WTC11 (cell line): ENCODE data around the gene SELENON. TPM values are rescaled to one million over a fixed set of nuclear protein-coding genes. Genes with fewer than 3 reads are reported as not detected.

Experiments
- ATAC-seq: fragments of 200-7000 bp; cut with Tn5 transposase; 2 replicates; pipeline ENCODE4 v1.10.0; 2021; ENCODE audit warnings: mild to moderate bottlenecking, moderate library complexity
- CTCF ChIA-PET: fragments of 300-600 bp; sonication (Branson Sonifier 250); formaldehyde crosslinking; loops from one replicate; lab custom pipeline; 2021; ENCODE audit warnings: antibody characterized with exemption; lab: Charles Lee
- POLR2A ChIA-PET: fragments of 350-600 bp; sonication (Branson Sonifier 250); formaldehyde crosslinking; loops from one replicate; lab custom pipeline; 2021; ENCODE audit warnings: antibody characterized with exemption; lab: Charles Lee
- DNase-seq: peaks from one replicate; pipeline ENCODE4 v3.0.0; 2021; ENCODE audit warnings: low spot score
- H3K27ac Mint-ChIP-seq: 2 replicates; pipeline ENCODE4 v1.8.0; 2021; ENCODE audit warnings: mixed read lengths
- H3K27me3 Mint-ChIP-seq: 2 replicates; pipeline ENCODE4 v1.8.0; 2021; ENCODE audit warnings: low read depth, mild to moderate bottlenecking, moderate library complexity, mixed read lengths
- H3K36me3 Mint-ChIP-seq: 2 replicates; pipeline ENCODE4 v1.8.0; 2021; ENCODE audit warnings: mixed read lengths
- H3K4me1 Mint-ChIP-seq: 2 replicates; pipeline ENCODE4 v1.8.0; 2022; ENCODE audit warnings: mixed read lengths
- H3K4me3 Mint-ChIP-seq: 2 replicates; pipeline ENCODE4 v1.8.0; 2021; ENCODE audit warnings: mild to moderate bottlenecking, moderate library complexity, mixed read lengths
- H3K9me3 Mint-ChIP-seq: 2 replicates; pipeline ENCODE4 v1.8.0; 2021; ENCODE audit warnings: mixed read lengths
- CBFB ChIP-seq: sonication (generic); formaldehyde crosslinking; IDR thresholded peaks from 2 replicates; pipeline ENCODE4 v1.8.1; 2022; ENCODE audit warnings: mild to moderate bottlenecking, low read depth, missing genetic modification reagents
- ESRRA ChIP-seq: sonication (generic); formaldehyde crosslinking; IDR thresholded peaks from 2 replicates; pipeline ENCODE4 v1.8.1; 2022; ENCODE audit warnings: mild to moderate bottlenecking, missing genetic modification reagents, borderline replicate concordance
- FOXJ3 ChIP-seq: sonication (generic); formaldehyde crosslinking; IDR thresholded peaks from 2 replicates; pipeline ENCODE4 v1.9.0; 2021; ENCODE audit warnings: missing genetic modification reagents, mild to moderate bottlenecking, borderline replicate concordance
- FOXP1 ChIP-seq: sonication (generic); formaldehyde crosslinking; IDR thresholded peaks from 2 replicates; pipeline ENCODE4 v1.8.0; 2022; ENCODE audit warnings: missing genetic modification reagents, mild to moderate bottlenecking, moderate library complexity, borderline replicate concordance
- MXD4 ChIP-seq: fragments of 250-450 bp; sonication (Bioruptor Pico); IDR thresholded peaks from 2 replicates; pipeline ENCODE4 v1.8.0; 2021; ENCODE audit warnings: mild to moderate bottlenecking, moderate library complexity, borderline replicate concordance
- NR1H2 ChIP-seq: sonication (generic); formaldehyde crosslinking; IDR thresholded peaks from 2 replicates; pipeline ENCODE4 v1.9.0; 2021; ENCODE audit warnings: mild to moderate bottlenecking, moderate library complexity, missing genetic modification reagents
- OVOL2 ChIP-seq: fragments of 250-450 bp; sonication (Bioruptor Pico); IDR thresholded peaks from 2 replicates; pipeline ENCODE4 v1.9.0; 2021; ENCODE audit warnings: mild to moderate bottlenecking, borderline replicate concordance
- RELA ChIP-seq: sonication (generic); formaldehyde crosslinking; IDR thresholded peaks from 2 replicates; pipeline ENCODE4 v1.8.1; 2022; ENCODE audit warnings: missing genetic modification reagents, mild to moderate bottlenecking, borderline replicate concordance
- RORB ChIP-seq: fragments of 250-450 bp; sonication (Bioruptor Pico); IDR thresholded peaks from 2 replicates; pipeline ENCODE4 v1.9.0; 2021; ENCODE audit warnings: mild to moderate bottlenecking
- TCF7 ChIP-seq: sonication (generic); formaldehyde crosslinking; IDR thresholded peaks from 2 replicates; pipeline ENCODE4 v1.8.0; 2022; ENCODE audit warnings: mild to moderate bottlenecking, low read depth, missing genetic modification reagents, moderate library complexity
- ZBTB21 ChIP-seq: sonication (generic); formaldehyde crosslinking; IDR thresholded peaks from 2 replicates; pipeline ENCODE4 v1.8.1; 2023; ENCODE audit warnings: mild to moderate bottlenecking, missing genetic modification reagents, borderline replicate concordance
- ZNF138 ChIP-seq: sonication (generic); formaldehyde crosslinking; conservative IDR thresholded peaks from 2 replicates; pipeline ENCODE4 v1.8.1; 2022; ENCODE audit warnings: mild to moderate bottlenecking, moderate library complexity, missing genetic modification reagents
- ZNF219 ChIP-seq: sonication (generic); formaldehyde crosslinking; IDR thresholded peaks from 2 replicates; pipeline ENCODE4 v1.8.0; 2023; ENCODE audit warnings: missing genetic modification reagents, mild to moderate bottlenecking, borderline replicate concordance
- ZNF232 ChIP-seq: sonication (generic); formaldehyde crosslinking; IDR thresholded peaks from 2 replicates; pipeline ENCODE4 v1.8.0; 2022; ENCODE audit warnings: mild to moderate bottlenecking, missing genetic modification reagents
- ZNF423 ChIP-seq: fragments of 250-450 bp; sonication (Bioruptor Pico); IDR thresholded peaks from 2 replicates; pipeline ENCODE4 v2.1.2; 2022; ENCODE audit warnings: mild to moderate bottlenecking, moderate library complexity
- ZNF671 ChIP-seq: fragments of 250-450 bp; sonication (Bioruptor Pico); IDR thresholded peaks from 2 replicates; pipeline ENCODE4 v1.8.0; 2021; ENCODE audit warnings: mild to moderate bottlenecking
- total RNA-seq: library from RNA; stranded (reverse); gene quantifications from 3 replicates; pipeline ENCODE4 v1.2.3, GENCODE V29; 2021
- TF ChIP-seq, protein P1 (sequence below): fragments of 250-450 bp; sonication (Bioruptor Pico); conservative IDR thresholded peaks from 2 replicates; pipeline ENCODE4 v1.9.0; 2021; ENCODE audit warnings: mild to moderate bottlenecking
- TF ChIP-seq, protein P2 (sequence below): sonication (generic); formaldehyde crosslinking; IDR thresholded peaks from 2 replicates; pipeline ENCODE4 v1.8.1; 2022; ENCODE audit warnings: missing genetic modification reagents, borderline replicate concordance
- TF ChIP-seq, protein P3 (sequence below): sonication (generic); formaldehyde crosslinking; IDR thresholded peaks from 2 replicates; pipeline ENCODE4 v1.8.1; 2023; ENCODE audit warnings: mild to moderate bottlenecking, missing genetic modification reagents
- TF ChIP-seq, protein P4 (sequence below): sonication (generic); formaldehyde crosslinking; IDR thresholded peaks from 2 replicates; pipeline ENCODE4 v1.8.0; 2022; ENCODE audit warnings: mild to moderate bottlenecking, missing genetic modification reagents

The SELENON gene
- total RNA-seq, 1 experiment from 2014 or later = 80.2 TPM

DNA sequence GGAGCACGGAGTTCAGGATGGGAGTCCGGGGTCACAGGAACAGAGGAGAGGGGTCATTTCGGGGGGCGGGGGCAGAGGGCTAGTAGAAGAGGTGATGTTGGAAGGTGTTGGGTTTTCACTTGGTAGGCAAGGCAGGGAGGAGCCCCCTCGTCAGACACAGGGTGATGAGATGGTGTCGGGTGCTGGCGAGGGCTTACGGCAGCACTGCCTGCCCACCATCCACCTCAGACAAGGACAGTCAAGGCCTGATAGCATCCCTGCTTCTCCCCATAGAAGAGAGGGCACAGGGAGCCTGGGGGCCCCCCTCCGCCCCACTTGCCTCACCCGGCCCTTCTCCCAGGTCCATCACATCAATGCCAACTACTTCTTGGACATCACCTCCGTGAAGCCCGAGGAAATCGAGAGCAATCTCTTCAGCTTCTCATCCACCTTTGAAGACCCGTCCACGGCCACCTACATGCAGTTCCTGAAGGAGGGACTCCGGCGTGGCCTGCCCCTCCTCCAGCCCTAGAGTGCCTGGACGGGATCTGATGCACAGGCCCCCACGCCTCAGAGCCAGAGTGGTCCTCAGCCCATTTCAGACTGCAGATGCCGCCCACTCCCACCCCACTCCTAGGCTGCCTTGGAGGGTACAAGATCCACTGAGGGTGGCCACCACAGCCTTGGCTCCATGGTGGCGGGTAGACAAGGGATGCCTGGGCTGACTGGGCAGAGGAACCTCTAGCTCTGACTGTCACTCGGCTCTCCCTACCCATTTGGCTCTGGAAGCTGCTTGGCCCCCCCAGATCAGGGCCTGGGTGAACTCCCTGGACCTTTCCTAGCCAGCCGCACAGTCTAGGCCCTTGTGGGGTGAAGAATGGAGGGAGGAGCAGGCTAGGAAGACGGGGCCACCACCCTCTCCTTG is 15.5 kb downstream of the SELENON start (continued):
- TF ChIP-seq, protein P1, sequence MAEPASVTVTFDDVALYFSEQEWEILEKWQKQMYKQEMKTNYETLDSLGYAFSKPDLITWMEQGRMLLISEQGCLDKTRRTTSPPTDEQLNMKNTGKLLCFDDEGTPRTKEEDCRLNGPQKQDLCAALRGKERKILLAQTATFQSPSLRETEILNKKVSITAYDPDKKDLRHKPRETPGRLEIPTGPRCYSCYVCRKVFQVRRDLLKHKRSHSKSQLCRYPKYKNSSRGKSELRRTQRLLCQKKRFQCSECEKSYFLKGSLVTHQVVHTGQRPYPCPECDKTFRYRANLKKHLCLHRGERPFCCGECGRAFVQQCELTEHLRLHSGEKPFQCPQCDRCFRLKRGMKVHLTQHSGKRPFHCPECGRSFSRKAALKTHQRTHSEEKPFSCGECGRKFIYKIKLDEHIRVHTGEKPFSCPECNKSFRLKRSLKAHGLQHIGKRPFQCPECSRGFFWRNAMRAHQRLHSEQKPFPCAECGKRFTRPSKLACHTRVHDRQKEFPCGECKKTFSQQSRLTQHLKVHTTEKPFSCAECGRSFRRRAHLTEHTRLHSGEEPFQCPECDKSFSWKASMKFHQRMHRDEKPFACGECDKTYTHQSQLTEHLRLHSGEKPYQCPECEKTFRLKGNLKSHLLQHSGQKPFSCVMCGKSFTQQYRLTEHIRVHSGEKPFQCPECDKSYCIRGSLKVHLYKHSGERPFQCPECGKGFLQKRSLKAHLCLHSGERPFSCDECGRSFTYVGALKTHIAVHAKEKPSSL (CRISPR knock-in tag) = no peak
- TF ChIP-seq NR1H2 (CRISPR knock-in tag) (no peak), RORB (no peak), OVOL2 (CRISPR knock-in tag) (no peak)

DNA sequence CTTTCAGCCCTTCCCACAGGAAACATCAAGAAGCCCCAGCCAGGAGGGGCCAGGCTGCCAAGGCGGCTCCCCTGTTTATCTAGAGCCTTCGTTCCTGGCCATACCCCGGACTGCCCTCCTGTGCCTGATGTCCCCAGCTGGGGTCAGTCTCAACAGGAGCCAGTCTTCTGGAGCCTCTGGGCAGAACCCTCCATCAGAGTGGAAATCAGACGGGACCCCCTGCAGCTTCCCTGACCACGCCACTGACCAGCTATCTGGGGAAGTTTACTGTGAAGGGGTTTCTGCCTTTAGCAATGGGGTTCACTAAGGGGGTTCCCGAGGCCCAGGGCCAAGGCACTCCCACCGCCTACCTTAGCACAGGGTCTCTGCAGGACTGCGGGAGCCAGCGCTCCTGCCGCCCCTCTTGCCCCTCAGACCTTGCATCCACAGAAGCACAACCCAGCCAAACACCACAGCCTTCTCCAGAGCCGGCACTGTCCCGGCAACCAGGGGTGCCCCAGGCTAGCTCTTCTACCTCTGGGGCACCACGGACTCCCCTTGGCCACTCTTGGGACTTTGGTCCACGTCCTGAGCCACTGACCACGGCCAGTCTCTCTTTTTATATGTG is 16.2 kb downstream of the SELENON start:
- H3K27me3 Mint-ChIP-seq = peaks cover 6% of the 10 kb centered on the region; the same call in 1 of the 2 replicates
- H3K4me3 Mint-ChIP-seq = no peak overlapping the region
- TF ChIP-seq ZNF671 (CRISPR knock-in tag) = no peak
- TF ChIP-seq, all 79 proteins: peak for 0
- DNase-seq (no peak), ATAC-seq (no peak)
- peaks cover 25% of the 10 kb centered on the region for H3K4me1 Mint-ChIP-seq
- CTCF ChIA-PET = interaction anchor here (0.8 to 5.5 kb wide), 5 partner anchors 18 to 315 kb away, joined by 3 to 26 read pairs (median 3); partner anchors contain the start of gene PAFAH2
- peaks cover 9% of the 10 kb centered on the region; the same call in 1 of the 2 replicates for H3K36me3 Mint-ChIP-seq
- POLR2A ChIA-PET = no interaction called here
- H3K27ac Mint-ChIP-seq = peak overlapping the region; percentile 57; the same call in 1 of the 2 replicates
- H3K9me3 Mint-ChIP-seq = no peaks in the 10 kb centered on the region

DNA sequence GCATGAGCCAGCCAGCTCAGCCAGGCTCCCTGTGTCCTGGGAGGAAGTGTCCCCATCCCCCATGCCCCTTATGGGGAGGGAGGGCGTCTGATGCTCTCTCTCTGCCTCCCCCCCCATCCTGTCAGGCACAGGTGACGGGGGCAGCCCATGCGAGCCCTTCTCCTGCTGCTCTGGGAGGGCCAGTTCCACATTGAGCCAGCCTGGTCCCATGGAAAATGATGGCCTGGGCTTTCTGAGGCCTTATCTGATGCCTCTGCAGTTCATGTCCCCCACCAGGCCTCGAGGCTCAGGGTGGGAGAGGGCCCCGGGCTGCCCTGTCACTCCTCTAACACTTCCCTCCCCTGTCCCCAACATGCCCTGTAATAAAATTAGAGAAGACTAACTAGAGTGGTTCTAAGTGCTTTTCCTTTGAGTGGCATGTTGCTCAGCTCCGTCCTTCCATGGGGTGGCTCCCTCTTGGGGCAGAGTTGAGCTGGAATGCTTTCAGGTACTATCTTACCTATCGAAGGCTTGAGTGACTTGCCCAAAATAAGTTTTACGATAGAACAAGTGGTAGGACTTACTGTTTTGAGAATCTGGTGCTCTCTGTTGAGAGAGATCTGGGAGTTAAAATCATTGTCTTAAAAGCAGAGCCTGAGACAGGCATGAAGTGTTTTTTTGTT is 18.0 kb downstream of the SELENON start:
- peaks cover 10% of the 10 kb centered on the region for H3K27me3 Mint-ChIP-seq
- peak; percentile 53 for DNase-seq
- no peaks in the 10 kb centered on the region for H3K9me3 Mint-ChIP-seq
- ChIA-PET CTCF (interaction anchor here (0.5 to 5.5 kb wide), 19 partner anchors 8 to 252 kb away, joined by 3 to 26 read pairs (median 5); partner anchors contain the start of genes PAFAH2, PAQR7 and SELENON), POLR2A (interaction anchor here (0.5 kb wide), 2 partner anchors 74 to 647 kb away, joined by 3 read pairs; no protein-coding TSS in a partner anchor)
- H3K4me1 Mint-ChIP-seq = peaks cover 35% of the 10 kb centered on the region
- peaks cover 9% of the 10 kb centered on the region; the same call in 1 of the 2 replicates for H3K36me3 Mint-ChIP-seq
- peak; percentile 19 for ATAC-seq
- peak overlapping the region; percentile 95 for H3K27ac Mint-ChIP-seq
- peak overlapping the region; percentile 98 for H3K4me3 Mint-ChIP-seq
- no peak for TF ChIP-seq ZNF423 (CRISPR knock-in tag)
- TF ChIP-seq TCF7 = no peak
- no peak for TF ChIP-seq MXD4 (CRISPR knock-in tag)
- TF ChIP-seq CBFB (CRISPR knock-in tag) = no peak
- no peak for TF ChIP-seq RELA
- TF ChIP-seq ZNF138 (CRISPR knock-in tag) = no peak
- no peak for TF ChIP-seq FOXP1 (CRISPR knock-in tag)

DNA sequence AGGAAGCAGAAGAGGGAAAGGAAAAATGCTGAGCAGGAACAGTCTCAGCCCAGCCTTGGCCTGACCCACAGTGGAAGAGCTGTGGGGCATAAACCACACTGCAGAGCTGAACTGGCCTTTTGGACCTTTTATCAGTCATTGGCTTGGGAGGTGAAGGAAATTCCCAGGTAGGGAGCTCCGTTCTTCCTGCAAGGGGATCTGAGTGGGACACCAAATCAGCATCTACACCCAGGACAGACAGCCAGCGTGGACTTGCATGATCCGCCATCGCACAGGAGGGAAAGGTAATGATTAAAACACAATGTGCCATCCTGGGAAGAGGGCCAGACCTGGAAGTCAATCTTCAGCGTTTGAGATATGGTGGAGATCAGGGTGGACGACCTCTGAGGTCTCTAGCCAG is 18.6 kb downstream of the SELENON start:
- DNase-seq (no peak), ATAC-seq (no peak)
- peaks cover 35% of the 10 kb centered on the region for H3K4me1 Mint-ChIP-seq
- peaks cover 10% of the 10 kb centered on the region for H3K27me3 Mint-ChIP-seq
- CTCF ChIA-PET = interaction anchor here (1.0 to 5.5 kb wide), 19 partner anchors 8 to 253 kb away, joined by 3 to 26 read pairs (median 5); partner anchors contain the start of genes PAFAH2, PAQR7 and SELENON
- no peaks in the 10 kb centered on the region for H3K9me3 Mint-ChIP-seq
- H3K4me3 Mint-ChIP-seq = peak overlapping the region; percentile 98
- peak overlapping the region; percentile 95 for H3K27ac Mint-ChIP-seq
- peaks cover 9% of the 10 kb centered on the region; the same call in 1 of the 2 replicates for H3K36me3 Mint-ChIP-seq
- POLR2A ChIA-PET = interaction anchor here (0.5 kb wide), 2 partner anchors 73 to 646 kb away, joined by 3 read pairs; no protein-coding TSS in a partner anchor
- TF ChIP-seq ZNF219 (CRISPR knock-in tag) (no peak), ZNF232 (CRISPR knock-in tag) (no peak), ZBTB21 (CRISPR knock-in tag) (no peak), ESRRA (no peak), FOXJ3 (CRISPR knock-in tag) (no peak)
- TF ChIP-seq, protein P2, sequence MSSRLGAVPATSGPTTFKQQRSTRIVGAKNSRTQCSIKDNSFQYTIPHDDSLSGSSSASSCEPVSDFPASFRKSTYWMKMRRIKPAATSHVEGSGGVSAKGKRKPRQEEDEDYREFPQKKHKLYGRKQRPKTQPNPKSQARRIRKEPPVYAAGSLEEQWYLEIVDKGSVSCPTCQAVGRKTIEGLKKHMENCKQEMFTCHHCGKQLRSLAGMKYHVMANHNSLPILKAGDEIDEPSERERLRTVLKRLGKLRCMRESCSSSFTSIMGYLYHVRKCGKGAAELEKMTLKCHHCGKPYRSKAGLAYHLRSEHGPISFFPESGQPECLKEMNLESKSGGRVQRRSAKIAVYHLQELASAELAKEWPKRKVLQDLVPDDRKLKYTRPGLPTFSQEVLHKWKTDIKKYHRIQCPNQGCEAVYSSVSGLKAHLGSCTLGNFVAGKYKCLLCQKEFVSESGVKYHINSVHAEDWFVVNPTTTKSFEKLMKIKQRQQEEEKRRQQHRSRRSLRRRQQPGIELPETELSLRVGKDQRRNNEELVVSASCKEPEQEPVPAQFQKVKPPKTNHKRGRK (CRISPR knock-in tag) = no peak
- TF ChIP-seq, protein P3, sequence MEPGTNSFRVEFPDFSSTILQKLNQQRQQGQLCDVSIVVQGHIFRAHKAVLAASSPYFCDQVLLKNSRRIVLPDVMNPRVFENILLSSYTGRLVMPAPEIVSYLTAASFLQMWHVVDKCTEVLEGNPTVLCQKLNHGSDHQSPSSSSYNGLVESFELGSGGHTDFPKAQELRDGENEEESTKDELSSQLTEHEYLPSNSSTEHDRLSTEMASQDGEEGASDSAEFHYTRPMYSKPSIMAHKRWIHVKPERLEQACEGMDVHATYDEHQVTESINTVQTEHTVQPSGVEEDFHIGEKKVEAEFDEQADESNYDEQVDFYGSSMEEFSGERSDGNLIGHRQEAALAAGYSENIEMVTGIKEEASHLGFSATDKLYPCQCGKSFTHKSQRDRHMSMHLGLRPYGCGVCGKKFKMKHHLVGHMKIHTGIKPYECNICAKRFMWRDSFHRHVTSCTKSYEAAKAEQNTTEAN (CRISPR knock-in tag) = no peak
- TF ChIP-seq, protein P4, sequence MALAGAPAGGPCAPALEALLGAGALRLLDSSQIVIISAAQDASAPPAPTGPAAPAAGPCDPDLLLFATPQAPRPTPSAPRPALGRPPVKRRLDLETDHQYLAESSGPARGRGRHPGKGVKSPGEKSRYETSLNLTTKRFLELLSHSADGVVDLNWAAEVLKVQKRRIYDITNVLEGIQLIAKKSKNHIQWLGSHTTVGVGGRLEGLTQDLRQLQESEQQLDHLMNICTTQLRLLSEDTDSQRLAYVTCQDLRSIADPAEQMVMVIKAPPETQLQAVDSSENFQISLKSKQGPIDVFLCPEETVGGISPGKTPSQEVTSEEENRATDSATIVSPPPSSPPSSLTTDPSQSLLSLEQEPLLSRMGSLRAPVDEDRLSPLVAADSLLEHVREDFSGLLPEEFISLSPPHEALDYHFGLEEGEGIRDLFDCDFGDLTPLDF = no peak
